ENCODE results near the gene MISP.

The MISP gene

GRCh38 chr19:778910-779653 is 28.2 kb downstream of the MISP start:
- DNase-seq: no peak

GRCh38 chr19:780935-781334 is 30.0 kb downstream of the MISP start:
- DNase-seq: no peak

GRCh38 chr19:781800-782184 is 30.9 kb downstream of the MISP start:
- no peak for DNase-seq

DNA sequence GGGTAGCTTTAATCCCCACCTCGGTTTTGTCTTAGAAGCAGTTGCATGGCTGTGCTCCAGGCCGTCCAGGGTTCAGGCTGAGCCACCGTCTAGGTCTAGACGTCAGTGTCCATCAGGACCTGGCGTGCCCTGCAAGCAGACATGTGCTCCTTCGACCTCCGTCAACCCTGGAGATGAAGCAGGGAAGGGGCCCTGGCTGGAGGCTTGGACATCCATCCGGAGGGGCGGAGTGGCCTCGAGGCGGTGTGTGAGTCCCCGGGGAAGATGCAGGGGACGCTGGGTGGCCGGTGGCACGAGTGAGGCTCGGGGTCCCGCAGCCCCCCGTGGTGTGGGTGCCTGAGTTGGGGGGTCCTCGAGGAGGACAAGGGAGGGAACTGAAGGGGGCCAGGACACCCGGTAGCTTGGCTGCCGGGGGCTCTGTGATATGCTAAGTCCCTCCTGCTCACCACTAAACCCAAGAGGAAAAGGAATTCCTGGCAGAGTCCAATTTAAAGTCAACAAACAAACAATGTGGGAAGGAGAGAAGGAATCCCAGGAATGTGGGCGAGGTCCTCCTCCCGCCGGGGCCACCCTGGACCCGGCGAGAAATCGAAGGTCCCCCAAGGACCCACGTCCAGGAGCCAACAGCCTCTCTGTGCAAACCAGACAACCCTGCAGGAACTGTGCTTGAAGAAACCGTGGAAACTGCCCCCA is 31.4 kb downstream of the MISP start:
- DNase-seq: no peak

DNA sequence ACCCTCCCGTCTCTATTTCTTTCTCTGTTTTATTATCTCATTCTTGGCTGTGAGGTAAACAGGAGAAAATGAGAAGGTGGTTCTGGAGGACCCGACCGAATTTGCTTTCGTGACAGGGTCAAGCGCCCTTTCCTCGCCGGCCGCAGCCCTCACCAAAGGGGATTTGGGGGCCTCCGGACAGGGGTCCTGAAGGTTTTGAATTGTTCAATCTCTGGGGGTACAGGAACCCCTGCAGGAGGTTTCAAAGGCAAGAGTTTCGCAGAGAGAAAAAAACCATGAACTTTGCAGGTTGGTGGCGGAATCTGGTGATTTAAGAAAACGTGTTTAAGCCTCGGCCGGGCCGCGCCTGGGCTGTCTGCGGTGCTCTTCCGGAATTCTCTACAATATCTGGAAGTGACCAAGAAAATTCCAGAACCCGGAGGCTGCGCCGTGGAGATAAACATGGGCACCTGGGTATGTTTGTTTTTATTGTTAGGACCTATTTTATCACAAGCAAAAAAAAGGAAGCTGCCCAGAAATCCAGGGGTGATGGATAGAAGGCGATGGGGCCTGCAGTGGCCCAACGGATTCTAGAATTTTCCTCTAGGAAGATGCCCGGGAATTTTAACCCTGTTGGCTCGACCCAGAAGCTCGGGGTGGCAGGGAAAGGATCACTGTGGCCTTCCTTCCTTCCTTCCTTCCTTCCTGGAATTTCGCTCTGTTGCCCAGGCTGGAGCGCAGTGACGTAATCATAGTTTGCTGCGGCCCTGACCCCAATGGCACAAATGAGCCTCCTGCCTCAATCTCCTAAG is 32.2 kb downstream of the MISP start:
- no peak for DNase-seq

- DNase-seq: no peak
Observed at GRCh38 chr19:784541-784940, 33.6 kb downstream of the MISP start.

DNA sequence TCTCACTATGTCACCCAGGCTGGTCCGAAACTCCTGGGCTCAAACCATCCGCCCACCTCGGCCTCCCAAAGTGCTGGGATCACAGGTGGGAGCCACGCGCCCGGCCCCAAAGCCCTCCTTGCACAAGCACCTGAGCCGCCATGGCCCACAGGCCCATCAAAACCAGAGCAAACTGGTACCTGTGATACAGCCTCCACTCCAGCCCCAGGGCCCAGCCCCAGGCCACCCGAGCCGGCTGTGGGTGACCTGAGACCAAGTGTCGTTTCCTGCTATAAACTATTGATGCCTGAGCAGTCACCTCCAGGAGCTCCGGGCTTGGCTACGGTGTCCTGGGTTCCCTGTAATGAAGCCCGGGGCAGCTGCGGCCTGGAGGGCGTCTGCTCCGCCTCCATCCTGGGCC is 36.6 kb downstream of the MISP start:
- no peak for DNase-seq

DNA sequence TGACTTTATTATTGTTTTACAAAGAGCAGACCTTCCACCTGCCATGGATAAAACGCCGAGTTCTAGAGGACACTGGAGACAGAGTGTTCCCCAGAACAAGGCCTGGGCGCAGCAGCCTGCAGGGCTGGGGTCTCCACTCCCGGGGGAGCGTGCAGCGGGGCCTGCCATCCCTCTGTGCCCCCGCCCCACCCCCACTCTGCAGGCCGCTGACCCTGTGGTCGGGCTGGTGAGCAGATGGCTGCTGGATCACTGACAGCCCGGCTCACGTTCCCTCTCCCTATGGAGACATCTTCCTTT is 37.7 kb downstream of the MISP start:
- DNase-seq: no peak

GRCh38 chr19:788983-789700 is 38.2 kb downstream of the MISP start:
- DNase-seq: no peak

DNA sequence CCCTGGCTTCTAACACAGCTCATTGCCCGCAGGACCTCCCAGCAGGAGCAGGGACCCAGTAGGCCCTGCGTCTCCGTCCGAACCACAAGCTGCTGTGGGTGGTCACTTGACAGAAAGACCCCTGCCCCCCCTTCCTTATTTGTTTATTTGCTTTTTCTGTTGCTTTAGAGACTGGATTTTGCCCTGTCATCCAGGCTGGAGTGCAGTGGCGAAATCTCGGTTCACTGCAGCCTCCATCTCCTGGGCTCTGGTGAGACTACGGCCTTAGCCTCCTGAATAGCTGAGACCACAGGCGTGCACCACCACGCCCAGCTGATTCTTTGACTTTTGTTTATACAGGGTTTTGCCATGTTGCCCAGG is 38.8 kb downstream of the MISP start:
- no peak for DNase-seq

DNA sequence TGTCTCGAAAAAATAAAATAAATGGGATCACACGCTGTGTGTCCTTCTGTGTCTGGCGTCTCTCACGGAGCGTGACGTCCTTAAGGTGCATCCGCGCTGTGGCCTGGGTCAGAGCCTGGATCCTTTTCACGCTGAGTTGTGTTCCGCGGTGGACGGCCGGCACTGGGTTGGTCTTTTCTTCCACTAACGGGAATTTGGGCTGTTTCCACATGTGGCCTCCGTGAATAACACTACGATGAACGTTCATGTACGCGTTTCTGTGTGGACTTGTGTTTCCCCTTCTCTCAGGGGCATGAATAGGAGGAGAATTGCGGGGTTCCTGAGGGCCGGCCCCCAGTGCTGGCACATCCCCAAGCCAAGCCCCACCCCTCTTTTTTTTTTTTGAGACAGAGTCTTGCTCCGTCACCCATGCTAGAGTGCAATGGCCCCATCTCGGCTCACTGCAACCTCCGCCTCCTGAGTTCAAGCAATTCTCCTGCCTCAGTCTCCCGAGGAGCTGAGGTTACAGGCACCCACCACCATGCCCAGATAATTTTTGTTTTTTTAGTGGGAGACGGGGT is 40.2 kb downstream of the MISP start:
- no peak for DNase-seq

GRCh38 chr19:791567-792305 is 40.8 kb downstream of the MISP start:
- no peak for DNase-seq

- no peak for DNase-seq
Observed at GRCh38 chr19:792306-792885, 41.5 kb downstream of the MISP start.

DNA sequence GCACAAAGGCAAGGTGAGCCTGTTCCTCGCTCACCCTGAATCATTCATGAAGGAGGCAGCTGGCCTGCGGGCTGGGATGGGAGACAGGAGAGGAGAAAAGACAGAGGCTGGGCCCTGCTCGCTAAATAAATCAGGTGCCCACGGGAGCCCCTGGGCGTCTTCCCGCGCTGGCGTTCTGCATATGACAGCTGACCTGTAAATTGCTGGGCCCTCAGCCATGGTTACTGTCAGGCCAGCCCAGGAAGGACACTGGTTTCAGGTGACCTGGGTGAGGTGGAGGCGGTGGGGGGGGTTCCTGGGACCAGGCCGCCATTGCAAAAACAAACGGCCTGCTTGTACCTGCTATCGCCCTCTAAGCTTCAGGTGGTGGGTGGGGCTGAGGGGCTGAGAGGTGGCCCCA is 42.9 kb downstream of the MISP start:
- no peak for DNase-seq

DNA sequence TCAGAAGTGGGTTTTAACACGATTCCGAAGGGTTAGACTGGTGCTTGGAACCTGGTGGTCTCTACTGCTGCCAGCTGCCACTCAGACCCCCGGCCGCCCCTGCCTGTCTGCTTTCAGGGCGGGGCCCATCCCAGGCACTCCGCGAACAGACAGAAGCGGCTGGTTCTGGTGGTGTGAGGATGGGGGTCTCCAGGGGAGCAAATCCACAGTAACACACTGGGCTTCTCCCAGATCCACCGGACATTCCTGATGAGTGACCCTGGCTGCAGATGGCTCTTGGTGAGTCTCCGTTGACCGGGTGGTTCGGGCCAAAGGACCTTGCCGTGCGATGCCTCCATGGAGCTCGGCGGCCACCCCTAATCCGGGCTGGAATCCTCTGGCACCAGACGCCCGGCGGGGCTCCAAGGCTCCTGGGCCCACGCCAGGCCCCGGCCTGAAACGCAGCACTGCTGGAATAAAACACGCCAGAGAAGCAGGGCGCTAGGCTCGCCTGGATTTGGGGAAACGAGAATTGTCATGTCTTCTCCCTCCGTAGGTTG is 44.2 kb downstream of the MISP start:
- DNase-seq: no peak

DNA sequence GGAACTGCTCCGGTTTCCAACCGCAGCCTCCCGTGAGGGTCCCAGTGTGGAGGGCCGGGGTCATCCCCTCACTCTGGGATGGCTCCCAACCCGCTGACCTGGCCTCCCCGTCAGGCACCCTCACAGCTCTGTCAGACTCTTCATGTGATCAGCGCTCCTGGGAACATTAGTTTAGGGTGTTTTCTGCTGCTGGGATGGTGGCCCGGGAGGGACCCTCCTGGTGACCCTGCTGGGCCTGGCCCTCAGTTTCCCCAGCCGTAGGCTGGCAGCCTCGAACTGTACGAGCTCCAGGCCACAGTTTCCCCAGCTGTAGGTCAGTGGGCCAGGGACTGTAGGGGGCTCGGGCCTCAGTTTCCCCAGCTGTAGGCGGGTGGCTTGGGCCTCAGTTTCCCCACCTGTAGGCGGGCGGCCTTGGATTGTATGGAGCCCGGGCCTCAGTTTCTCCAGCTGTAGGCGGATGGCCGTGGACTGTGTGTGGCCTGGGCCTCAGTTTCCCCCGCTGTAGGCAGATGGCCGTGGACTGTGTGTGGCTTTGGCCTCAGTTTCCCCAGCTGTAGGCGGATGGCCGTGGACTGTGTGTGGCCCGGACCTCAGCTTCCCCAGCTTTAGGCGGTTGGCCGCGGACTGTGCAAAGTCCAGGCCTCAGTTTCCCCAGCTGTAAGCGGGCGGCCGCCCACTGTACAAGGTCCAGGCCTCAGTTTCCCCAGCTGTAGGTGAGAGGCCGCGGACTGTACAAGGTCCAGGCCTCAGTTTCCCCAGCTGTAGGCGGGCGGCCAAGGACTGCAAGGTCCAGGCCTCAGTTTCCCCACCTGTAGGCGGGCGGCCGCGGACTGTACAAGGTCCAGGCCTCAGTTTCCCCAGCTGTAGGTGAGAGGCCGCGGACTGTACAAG is 45.0 kb downstream of the MISP start:
- no peak for DNase-seq

DNA sequence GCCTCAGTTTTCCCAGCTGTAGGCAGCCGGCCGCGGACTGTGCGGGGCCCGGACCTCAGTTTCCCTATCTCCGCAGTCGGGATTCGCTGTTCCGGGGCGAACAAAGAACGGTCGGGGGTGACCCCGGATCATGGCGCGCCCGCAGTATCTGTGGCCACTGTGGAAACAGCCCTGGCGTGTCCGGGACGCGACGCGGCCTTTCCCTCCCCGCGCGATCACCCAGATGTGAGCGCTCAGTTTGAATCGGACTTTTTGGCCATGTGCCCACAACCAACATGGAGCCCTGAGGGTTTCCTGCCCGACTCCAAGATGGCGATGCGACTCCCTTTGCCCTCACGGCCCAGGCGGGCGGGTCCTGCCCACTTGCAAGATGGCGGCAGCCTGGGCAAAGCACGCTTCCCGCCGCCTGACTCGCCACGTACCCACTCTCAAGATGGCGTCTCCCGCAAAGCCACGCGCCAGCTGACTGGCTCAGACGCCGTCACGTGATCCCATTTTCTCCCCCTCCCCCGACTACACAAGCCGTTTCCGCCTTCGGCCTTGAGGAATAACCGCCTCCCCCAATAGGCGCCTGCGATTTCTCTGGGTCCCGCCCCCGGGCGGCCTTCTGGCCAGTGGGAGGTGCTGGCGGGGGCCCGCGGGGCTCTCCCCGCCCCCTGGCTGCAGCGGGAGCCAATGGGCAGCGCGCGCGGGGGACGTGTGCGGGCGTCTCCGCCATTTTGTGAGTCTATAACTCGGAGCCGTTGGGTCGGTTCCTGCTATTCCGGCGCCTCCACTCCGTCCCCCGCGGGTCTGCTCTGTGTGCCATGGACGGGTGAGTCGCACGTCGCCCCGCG is 46.0 kb downstream of the MISP start, which contains the start of gene PTBP1:
Gene PTBP1 (plus strand): TSS at position 761 of the 836 bp plus-strand sequence. CDS start 46 bp downstream, at position 807.
- DNase-seq: peak; percentile 99 to 100

DNA sequence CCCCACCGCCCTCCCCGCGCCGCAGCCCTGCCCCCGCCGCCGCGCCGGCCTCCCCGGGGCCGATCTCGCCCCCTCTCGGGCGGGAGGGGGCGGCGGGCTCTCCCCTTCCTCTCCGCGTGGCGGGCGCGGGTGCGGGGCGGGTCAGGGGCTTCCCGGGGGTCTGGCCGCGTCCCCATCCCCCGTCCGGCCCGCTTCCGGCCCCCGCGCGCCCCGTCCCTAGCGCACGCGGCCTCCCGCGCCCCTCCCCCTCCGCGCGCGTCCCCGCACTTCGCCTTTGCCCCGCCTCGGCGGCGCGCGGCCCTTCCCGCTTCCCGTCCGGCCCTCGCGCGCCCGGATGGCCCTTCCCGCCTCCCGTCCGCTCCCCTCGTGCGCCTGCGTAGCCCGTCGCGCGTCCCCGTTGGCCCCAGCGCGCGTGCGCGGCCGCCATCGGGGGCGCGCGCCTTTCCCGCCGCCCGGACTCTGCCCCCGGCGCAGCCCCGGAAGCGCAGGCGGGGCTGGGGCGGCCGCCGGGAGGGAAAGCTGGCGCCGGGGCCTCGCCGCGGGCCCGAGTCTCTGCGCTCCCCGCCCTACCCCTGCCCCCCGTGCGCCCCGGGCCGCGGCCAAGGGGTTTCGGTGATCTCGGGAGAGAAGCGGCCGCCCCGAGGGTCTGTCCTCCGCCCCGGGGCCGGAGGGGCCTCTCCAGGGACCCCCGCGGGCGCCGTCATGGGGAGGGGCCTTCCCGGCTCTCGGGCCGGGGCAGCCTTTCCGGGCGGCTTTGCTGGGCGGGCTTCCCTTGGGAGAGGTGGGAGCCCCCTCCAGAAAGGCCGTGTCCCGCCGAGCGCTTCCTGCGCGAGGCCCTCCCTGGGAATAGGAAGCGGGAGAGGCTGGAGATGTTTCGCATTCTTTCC is 46.9 kb downstream of the MISP start:
- peak; percentile 75 to 86 for DNase-seq
